GM21717 (cell line): ENCODE data around the gene DGLUCY.
A peak's percentile ranks its signal among the peaks of the same experiment; 100 is the strongest.
"Not testable (repeated sequence)": the region's sequence is repeated elsewhere in the genome, so short reads cannot be mapped to it uniquely, and the experiment has no call there.

Experiments used
- ATAC-seq: cut with Tn5 transposase; IDR thresholded peaks from one replicate; pipeline ENCODE4 v1.9.1; 2021; ENCODE audit warnings: mild to moderate bottlenecking, moderate library complexity; ENCODE audit not compliant: unreplicated experiment

Gene DGLUCY

GRCh38 chr14:91138511-91139359 is 24.9 kb downstream of the DGLUCY start:
- ATAC-seq = no peak

DNA sequence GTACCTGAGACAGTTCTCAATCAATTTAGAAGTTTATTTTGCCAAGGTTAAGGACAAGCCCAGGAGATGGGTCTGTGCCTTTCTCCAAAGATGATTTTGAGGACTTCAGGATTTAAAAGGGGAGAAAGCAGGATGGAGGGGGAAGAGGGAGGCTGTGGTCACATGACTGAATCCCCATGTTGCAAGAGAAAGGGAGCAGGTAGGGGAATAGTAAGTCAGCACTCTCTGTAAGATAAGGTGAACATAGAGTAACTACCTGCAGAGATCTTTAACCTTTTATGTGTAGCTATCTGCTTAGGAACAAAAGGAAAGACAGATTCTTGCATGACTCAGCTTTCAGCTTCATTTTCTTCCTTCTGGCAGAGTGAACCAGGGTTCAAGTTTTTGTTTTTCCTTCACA is 25.9 kb downstream of the DGLUCY start:
- ATAC-seq = no peak

DNA sequence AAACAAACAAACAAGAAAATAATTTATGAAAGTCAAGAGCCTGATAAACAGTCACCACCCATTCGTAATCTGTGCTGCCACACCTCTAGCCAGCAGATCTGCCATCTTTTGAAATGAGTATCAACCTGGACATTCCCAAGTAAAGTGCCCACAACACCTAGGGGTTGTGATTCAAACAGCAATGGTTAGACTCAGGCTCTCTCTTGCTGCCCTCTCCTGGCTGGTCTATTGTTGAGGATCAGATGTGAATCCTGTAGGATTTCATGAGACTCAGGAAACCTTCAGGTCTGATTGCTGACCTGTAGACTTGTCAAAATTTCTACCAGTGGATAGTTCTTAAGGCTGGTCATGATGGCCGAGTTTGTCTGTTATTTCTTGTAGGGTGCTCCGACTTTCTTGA is 26.8 kb downstream of the DGLUCY start:
- no peak for ATAC-seq

DNA sequence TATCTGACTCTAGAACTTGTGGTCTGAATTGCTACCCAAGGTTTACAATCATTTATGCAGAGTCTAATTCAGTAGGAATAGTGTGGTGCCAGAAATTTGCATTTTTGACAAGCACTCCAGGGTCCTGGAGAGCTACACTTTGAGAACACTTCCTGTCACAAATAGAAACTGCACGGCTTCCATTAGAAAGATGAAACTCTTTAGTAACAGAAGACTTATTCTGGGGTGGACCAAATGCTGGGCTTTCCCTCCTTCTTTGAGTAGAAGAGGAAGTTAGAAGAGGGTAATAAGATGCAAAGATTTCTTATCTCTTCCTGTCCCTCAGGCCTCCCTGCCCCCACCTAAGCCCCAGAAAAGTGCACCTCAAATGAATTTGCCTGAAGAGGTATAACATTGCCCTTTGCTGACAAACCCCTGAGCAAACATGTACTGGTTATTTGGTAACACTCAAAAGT is 28.4 kb downstream of the DGLUCY start:
- ATAC-seq = peak; percentile 90

DNA sequence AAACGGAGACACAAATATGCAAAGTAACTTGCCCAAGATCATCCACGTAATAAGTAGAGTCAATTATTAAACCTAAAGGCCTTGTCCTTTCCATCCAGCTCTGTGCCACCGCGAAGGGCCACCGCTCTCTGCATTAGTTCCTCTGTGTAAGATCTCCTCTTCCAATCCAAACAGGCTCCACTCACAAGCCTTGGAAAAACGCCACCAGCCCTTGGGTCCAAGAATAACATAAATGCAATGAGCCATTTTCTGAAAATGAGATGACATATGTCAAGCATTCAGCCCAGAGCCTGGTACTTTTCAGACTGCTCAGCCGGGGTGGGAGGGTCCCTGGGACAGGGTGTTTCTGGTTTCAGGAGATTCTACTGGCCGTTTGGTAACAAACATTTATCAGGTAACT is 30.0 kb downstream of the DGLUCY start:
- no peak for ATAC-seq

DNA sequence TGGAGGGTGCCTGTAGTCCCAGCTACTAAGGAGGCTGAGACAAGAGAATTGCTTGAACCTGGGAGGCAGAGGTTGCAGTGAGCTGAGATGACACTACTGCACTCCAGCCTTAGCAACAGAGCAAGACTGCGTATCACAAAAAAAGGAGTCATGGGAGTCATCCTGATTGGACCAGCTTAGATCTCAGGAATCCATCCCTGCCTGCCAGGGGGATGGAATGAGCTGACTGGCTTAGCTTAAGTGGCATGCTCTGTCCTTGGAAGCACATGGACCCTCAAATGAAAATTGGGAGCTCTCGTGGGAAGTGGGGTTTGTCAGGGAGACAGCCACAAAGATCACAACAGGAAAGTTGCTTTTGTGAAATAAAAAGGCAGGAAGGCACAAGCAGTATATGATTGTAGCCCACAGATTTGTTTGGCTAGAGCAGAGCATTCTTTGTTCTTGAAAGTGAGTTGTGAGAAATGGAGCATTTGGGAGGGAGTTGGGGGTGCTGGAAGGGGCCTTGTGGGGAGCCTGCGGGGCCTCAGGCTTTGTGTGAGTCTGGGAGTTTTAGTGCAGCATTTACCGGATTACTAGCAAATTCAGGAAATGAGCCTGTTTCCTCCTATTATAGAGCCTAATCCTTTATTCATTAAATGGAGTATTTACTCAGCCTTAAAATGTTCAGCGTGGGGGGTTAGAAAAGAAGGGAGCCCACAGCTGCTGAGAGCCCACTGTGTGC is 30.7 kb downstream of the DGLUCY start:
- no peak for ATAC-seq

DNA sequence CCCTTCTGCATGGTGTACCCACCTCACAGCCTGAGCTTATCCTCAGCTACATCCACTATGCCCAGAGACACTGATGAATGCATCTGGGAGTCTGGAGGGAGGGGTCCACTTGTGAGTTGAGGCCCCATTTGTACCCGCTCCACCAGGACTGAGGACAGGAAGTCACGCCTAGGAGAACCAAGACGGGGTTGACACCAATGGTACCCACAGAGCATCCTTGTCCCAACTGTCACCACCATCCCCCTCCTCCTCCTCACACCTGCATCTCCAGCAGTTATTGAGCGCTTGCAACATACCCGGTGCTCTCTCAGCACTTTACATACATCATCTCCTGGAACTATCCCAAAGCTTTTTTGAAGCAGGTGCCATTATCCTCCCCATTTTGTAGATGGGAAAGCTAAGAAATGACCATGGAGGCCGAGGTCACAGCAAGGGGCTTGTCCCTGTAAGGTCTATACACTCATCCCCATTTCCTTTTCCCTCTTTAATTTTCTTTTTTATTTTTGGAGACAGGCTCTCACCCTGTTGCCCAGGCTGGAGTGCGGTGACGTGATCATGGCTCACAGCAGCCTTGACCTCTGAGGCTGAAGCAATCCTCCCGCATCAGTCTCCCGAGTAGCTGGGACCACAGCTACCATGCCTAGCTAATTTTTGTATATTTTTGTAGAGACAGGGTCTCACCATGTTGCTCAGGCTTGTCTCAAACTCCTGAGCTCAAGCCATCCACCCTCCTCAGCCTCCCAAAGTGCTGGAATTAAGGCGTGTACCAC is 31.7 kb downstream of the DGLUCY start:
- no peak for ATAC-seq

DNA sequence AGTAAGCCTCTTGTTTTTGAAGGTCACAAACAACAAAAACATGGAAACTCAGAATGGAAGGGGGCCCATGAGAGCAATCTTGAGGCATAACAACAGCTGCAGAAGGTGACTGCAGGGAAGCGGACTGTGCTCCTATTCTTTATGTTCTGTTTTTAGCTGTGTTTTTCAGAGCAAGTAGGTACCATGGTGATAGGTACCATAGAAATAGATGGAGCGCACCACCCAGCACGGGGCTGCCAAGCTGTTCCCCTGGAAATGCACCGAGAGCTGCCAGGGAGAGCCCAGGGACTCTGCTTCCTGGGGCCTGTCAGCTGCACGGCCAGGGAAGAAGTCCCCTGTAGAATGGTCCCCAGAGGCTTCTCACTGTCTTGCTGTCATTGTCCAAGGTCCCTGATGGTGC is 32.8 kb downstream of the DGLUCY start:
- no peak for ATAC-seq

DNA sequence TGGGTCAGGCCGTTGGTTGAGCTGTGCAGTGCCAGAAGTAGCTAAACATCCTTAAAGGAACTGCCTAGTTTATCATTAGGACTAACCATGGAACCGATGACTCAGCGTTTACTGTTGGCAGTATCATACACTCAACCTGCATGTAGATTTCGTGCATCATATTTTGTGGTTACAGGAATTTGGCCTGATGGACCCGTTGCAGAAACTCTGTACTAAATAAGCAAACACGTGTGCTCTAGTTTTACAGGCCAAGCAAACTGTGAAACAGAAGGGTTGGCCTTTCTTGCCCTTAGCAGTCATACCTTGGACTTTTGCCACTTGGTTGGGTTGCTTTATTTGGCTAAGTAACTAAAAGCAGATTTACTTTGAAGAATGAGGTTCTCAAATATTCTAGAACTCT is 35.6 kb downstream of the DGLUCY start:
- no peak for ATAC-seq

GRCh38 chr14:91152499-91152898 is 38.6 kb downstream of the DGLUCY start:
- ATAC-seq = no peak

DNA sequence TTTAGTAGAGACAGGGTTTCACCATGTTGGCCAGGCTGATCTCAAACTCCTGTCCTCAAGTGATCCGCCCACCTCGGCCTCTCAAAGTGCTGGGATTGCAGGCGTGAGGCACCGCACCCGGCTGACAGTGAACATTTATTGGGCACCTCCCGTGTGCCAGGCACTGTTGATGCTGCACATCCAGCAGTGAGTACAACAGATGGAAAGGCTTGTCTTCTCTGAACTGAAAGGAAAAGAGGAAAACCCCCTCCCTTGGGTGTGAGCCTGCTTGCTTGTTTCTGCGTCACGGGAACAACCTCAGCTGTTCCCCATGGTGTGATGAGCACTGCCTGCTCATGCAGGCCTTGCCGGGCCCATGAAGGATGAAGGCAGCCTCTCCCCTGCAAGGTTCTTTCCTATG is 39.5 kb downstream of the DGLUCY start:
- ATAC-seq = no peak

- ATAC-seq = no peak
These were observed 41.2 kb downstream of the DGLUCY start for GRCh38 chr14:91154851-91155625.

DNA sequence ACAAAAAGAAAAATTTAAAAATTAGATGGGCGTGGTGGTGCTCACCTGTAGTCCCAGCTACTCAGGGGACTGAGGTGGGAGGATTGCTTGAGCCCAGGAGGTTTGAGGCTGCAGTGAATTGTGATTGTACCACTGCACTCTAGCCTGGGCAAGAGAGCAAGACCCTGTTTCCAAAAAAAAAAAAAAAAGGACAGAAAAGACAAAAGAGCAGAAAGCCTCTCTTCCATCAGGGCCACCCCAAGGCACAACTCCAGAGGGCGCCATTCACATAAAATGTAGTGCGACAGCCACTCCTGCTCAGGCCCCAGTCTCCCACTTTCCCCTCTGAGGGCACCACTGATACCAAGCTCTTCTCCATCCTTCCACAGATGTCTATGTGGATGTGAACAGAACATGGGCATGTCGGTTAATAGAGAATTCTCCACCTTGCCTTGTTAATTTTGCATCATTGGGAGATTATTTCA is 41.8 kb downstream of the DGLUCY start:
- ATAC-seq = no peak

DNA sequence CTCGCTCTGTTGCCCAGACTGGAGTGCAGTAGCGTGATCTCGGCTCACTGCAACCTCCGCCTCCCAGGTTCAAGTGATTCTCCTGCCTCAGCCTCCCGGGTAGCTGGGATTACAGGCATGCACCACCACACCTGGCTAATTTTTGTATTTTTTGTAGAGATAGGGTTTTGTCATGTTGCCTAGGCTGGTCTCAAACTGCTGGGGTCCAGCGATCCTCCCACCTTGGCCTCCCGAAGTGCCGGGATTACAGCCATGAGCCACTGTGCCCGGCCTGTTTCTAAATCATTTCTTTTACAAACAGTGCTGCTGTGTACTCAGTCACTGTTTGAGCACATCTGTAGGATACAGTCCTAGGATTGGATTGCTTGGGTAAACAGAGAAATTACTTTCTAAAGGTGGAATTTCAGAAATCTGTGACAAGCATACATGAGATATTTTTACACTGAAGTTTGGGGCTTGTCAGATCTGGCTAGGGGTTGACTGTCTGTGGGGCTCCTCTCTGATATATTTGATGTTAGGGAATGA is 42.3 kb downstream of the DGLUCY start:
- ATAC-seq = not testable (repeated sequence)

DNA sequence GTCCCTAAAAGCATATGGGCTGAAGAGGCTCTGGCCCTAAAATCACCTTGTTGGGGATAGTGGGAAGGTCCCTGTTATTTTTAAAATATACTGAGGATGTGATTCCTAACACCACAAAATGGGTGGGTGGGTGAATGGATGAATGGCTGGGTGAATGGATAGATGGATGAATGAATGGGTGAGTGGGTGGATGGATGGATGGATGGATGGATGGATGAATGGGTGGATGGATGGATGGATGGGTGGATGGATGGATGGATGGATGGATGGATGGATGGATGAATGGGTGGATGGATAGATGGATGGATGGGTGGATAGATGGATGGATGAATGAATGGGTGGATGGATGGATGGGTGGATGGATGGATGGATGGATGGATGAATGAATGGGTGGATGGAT is 43.0 kb downstream of the DGLUCY start:
- ATAC-seq = not testable (repeated sequence)

DNA sequence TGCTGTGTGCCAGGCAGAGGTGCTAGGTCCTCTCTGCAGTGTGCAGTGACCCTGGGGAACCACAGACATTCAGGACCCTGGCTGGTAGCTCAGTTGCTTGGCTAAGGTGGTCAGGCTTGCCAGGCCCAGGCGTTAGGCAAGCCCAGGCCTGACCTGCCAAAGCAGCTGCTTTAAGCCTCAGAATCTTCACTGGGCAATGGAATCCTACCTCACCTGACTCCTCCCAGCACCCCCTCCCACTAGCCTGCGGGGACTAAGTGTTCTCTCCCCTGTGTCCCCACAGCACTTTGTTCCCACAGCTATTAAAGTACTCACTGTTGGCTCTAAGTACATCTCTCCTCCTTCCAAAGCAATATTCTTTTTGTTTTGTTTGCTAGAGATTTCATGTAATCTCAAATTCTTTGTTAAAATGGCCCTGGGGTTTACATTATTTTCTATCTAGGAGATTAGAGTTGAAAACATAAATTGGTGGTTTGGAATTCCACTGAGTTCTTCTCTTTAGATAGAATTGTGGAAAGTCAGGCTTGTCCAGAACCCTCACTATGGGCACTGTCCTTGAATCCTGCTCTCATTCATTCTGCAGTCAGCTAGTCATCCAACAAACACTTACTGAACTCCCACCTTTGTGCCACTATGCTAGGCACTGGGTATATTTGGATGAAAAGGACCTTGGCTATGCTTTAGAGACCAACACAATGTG is 44.4 kb downstream of the DGLUCY start:
- no peak for ATAC-seq

GRCh38 chr14:91159182-91159581 is 45.3 kb downstream of the DGLUCY start:
- no peak for ATAC-seq

GRCh38 chr14:91159906-91160305 is 46.0 kb downstream of the DGLUCY start:
- no peak for ATAC-seq

DNA sequence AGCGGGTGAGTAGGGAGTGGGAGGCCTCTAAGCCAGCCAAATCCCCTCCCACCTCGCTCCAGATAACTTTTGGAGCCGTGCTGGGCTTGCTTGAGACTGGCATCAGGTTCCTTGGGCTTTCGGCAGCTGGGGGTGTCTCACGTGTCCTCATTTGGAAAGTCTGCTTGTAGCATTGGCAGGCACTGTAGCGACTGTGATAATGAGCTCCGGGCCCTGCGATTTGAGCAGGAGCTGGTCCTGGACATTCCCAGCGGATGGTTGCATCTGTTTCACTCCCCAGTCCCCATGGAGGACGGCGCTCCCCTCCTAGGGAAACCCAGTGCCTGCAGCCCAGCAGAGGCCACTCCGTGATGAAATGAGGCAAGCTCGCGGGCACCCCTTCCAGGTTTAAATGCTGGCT is 49.4 kb downstream of the DGLUCY start:
- ATAC-seq = no peak

DNA sequence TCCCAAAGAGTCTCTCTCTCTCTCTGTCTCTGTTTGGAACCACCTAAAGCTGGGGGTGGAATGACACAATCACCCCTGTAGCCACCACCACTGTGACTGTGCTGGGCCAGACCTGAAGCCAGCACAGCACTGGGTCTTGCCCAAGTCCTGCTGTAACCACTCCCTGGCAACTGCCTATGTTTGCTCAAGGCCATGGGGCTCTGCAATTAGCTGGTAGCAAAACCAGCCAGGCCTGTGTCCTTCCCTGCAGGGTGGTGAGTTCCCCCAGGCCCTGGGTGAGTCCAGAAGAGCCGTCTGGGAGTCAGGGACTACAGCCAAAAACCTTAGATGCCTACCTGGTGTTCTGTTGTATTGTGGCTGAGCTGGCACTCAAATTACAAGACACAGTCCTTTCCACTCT is 50.8 kb downstream of the DGLUCY start:
- no peak for ATAC-seq
